ENCODE measurements around the gene KCNQ5. TPM values are rescaled to one million over a fixed set of nuclear protein-coding genes. Genes with fewer than 3 reads are reported as not detected.

The KCNQ5 gene
- total RNA-seq, 1 donor from 2014 or later = not detected

- Mint-ChIP-seq H3K9me3 (no peaks in the 10 kb centered on the region), H3K27ac (no peak overlapping the region), H3K4me3 (no peak overlapping the region), H3K27me3 (ENCODE audit: insufficient read depth, low read depth) (peaks cover 3% of the 10 kb centered on the region), H3K4me1 (peaks cover under 1% of the 10 kb centered on the region), H3K36me3 (no peaks in the 10 kb centered on the region)
- Histone ChIP-seq H3K4me1 (no peaks in the 10 kb centered on the region), H3K4me3 (no peak overlapping the region), H4K20me1 (ENCODE audit: low read depth) (no peaks in the 10 kb centered on the region), H3K36me3 (no peaks in the 10 kb centered on the region), H3K79me2 (ENCODE audit: low read depth) (no peaks in the 10 kb centered on the region), H2AFZ (replicated peaks) (no peak overlapping the region), H3K27ac (no peak overlapping the region), H3K9ac (no peak overlapping the region), H3K27me3 (no peaks in the 10 kb centered on the region), H3K4me2 (no peak overlapping the region), H3K9me3 (ENCODE audit: low read depth) (no peaks in the 10 kb centered on the region), H3F3A (ENCODE audit: low read depth) (no peaks in the 10 kb centered on the region)
- no peak for TF ChIP-seq EZH2 (IDR thresholded peaks at IDR 0.05)
- no peak for TF ChIP-seq CTCF (IDR thresholded peaks at IDR 0.05)
- TF ChIP-seq EZH2phosphoT487 (IDR thresholded peaks at IDR 0.05) = no peak
- no peak for DNase-seq (ENCODE audit: low spot score)
Observed at GRCh38 chr6:72631480-72631879, 9.6 kb downstream of the KCNQ5 start.

GRCh38 chr6:72635636-72636035 is 13.8 kb downstream of the KCNQ5 start:
- H3K9me3 ChIP-seq (ENCODE audit: low read depth) = no peaks in the 10 kb centered on the region
- H3K4me1 Mint-ChIP-seq = peaks cover 3% of the 10 kb centered on the region
- H4K20me1 ChIP-seq (ENCODE audit: low read depth) = no peaks in the 10 kb centered on the region
- H3F3A ChIP-seq (ENCODE audit: low read depth) = no peaks in the 10 kb centered on the region
- H3K4me3 ChIP-seq = no peak overlapping the region
- peaks cover 4% of the 10 kb centered on the region for H3K27me3 Mint-ChIP-seq (ENCODE audit: insufficient read depth, low read depth)
- H3K4me3 Mint-ChIP-seq = no peak overlapping the region
- H3K27me3 ChIP-seq = no peaks in the 10 kb centered on the region
- H3K4me2 ChIP-seq = no peak overlapping the region
- H3K4me1 ChIP-seq = no peaks in the 10 kb centered on the region
- no peak overlapping the region for H3K9ac ChIP-seq
- no peaks in the 10 kb centered on the region for H3K79me2 ChIP-seq (ENCODE audit: low read depth)
- no peaks in the 10 kb centered on the region for H3K36me3 Mint-ChIP-seq
- no peak for DNase-seq (ENCODE audit: low spot score)
- TF ChIP-seq EZH2phosphoT487 (IDR thresholded peaks at IDR 0.05) (no peak), EZH2 (IDR thresholded peaks at IDR 0.05) (no peak), CTCF (IDR thresholded peaks at IDR 0.05) (no peak)
- no peak overlapping the region for H3K27ac ChIP-seq
- no peak overlapping the region for H3K27ac Mint-ChIP-seq
- no peaks in the 10 kb centered on the region for H3K9me3 Mint-ChIP-seq
- no peak overlapping the region for H2AFZ ChIP-seq (replicated peaks)
- H3K36me3 ChIP-seq = no peaks in the 10 kb centered on the region

GRCh38 chr6:72636215-72636614 is 14.4 kb downstream of the KCNQ5 start:
- no peaks in the 10 kb centered on the region for H3K36me3 ChIP-seq

More at GRCh38 chr6:72636215-72636614, 14.4 kb downstream of the KCNQ5 start:
- Mint-ChIP-seq H3K27me3 (ENCODE audit: insufficient read depth, low read depth) (peaks cover 4% of the 10 kb centered on the region), H3K4me3 (no peak overlapping the region), H3K27ac (no peak overlapping the region), H3K4me1 (peaks cover 3% of the 10 kb centered on the region), H3K9me3 (no peaks in the 10 kb centered on the region), H3K36me3 (no peaks in the 10 kb centered on the region)
- H3K9ac ChIP-seq = no peak overlapping the region
- H3K9me3 ChIP-seq (ENCODE audit: low read depth) = no peaks in the 10 kb centered on the region
- H4K20me1 ChIP-seq (ENCODE audit: low read depth) = no peaks in the 10 kb centered on the region
- H3F3A ChIP-seq (ENCODE audit: low read depth) = no peaks in the 10 kb centered on the region
- no peaks in the 10 kb centered on the region for H3K79me2 ChIP-seq (ENCODE audit: low read depth)
- no peak overlapping the region for H3K4me2 ChIP-seq
- H3K27ac ChIP-seq = no peak overlapping the region
- H3K4me1 ChIP-seq = no peaks in the 10 kb centered on the region
- no peak overlapping the region for H3K4me3 ChIP-seq
- DNase-seq (ENCODE audit: low spot score) = no peak
- H2AFZ ChIP-seq (replicated peaks) = no peak overlapping the region
- H3K27me3 ChIP-seq = no peaks in the 10 kb centered on the region
- TF ChIP-seq EZH2 (IDR thresholded peaks at IDR 0.05) (no peak), EZH2phosphoT487 (IDR thresholded peaks at IDR 0.05) (no peak), CTCF (IDR thresholded peaks at IDR 0.05) (no peak)
